GM23338 (cell line): ENCODE measurements around the gene MAST4. TPM values are rescaled to one million over a fixed set of nuclear protein-coding genes. Genes with fewer than 3 reads are reported as not detected.

Experiments
- ATAC-seq: fragments of 200-7000 bp; cut with Tn5 transposase; 3 replicates; pipeline ENCODE4 v1.9.1; 2020
- DNase-seq: peaks from one replicate; pipeline ENCODE4 v3.0.0-alpha.2; 2015; ENCODE audit warnings: low spot score
- H2AFZ ChIP-seq: fragments of 200-600 bp; sonication (generic); 2 replicates; pipeline ENCODE4 v1.8.0; 2016; ENCODE audit warnings: antibody characterized with exemption, mild to moderate bottlenecking, moderate library complexity
- H3F3A ChIP-seq: fragments of 200-600 bp; sonication (generic); replicated peaks from 2 replicates; pipeline ENCODE4 v1.8.0; 2017; ENCODE audit warnings: antibody characterized with exemption, mixed run types, low read depth
- H3K27ac ChIP-seq: fragments of 200-600 bp; sonication (generic); 2 replicates; pipeline ENCODE4 v1.6.1; 2016; ENCODE audit warnings: low read depth
- H3K27me3 ChIP-seq: fragments of 200-600 bp; sonication (generic); 2 replicates; pipeline ENCODE4 v1.8.0; 2016; ENCODE audit warnings: mild to moderate bottlenecking, mixed run types, moderate library complexity; ENCODE audit not compliant: insufficient read depth
- H3K36me3 ChIP-seq: fragments of 200-600 bp; sonication (generic); 2 replicates; pipeline ENCODE4 v1.8.0; 2016; ENCODE audit warnings: mild to moderate bottlenecking; ENCODE audit not compliant: insufficient read depth
- H3K4me1 ChIP-seq: fragments of 200-600 bp; sonication (generic); 2 replicates; pipeline ENCODE4 v1.8.0; 2016; ENCODE audit warnings: mild to moderate bottlenecking, moderate library complexity; ENCODE audit not compliant: insufficient read depth
- H3K4me2 ChIP-seq: fragments of 200-600 bp; sonication (generic); 2 replicates; pipeline ENCODE4 v1.7.1; 2017; ENCODE audit warnings: mixed run types
- H3K4me3 ChIP-seq: fragments of 200-600 bp; sonication (generic); 2 replicates; pipeline ENCODE4 v1.6.1; 2016; ENCODE audit warnings: mixed run types
- H3K79me2 ChIP-seq: fragments of 200-600 bp; sonication (generic); replicated peaks from 2 replicates; pipeline ENCODE4 v1.8.0; 2017; ENCODE audit warnings: mild to moderate bottlenecking; ENCODE audit not compliant: insufficient read depth
- H3K9me2 ChIP-seq: fragments of 200-600 bp; sonication (generic); 2 replicates; pipeline ENCODE4 v1.8.0; 2017; ENCODE audit not compliant: insufficient read depth
- H4K20me1 ChIP-seq: fragments of 200-600 bp; sonication (generic); replicated peaks from 2 replicates; pipeline ENCODE4 v1.8.0; 2017; ENCODE audit warnings: mild to moderate bottlenecking; ENCODE audit not compliant: insufficient read depth
- H3K27ac Mint-ChIP-seq: 2 replicates; pipeline ENCODE4 v1.8.0; 2020; ENCODE audit warnings: inconsistent platforms, mild to moderate bottlenecking, moderate library complexity, mixed read lengths
- H3K27me3 Mint-ChIP-seq: 3 replicates; pipeline ENCODE4 v1.8.0; 2022; ENCODE audit warnings: low read depth, mild to moderate bottlenecking, moderate library complexity, mixed read lengths, inconsistent platforms; ENCODE audit not compliant: insufficient read depth, poor library complexity
- H3K36me3 Mint-ChIP-seq: 3 replicates; pipeline ENCODE4 v1.8.0; 2021; ENCODE audit warnings: low read depth, mild to moderate bottlenecking, inconsistent platforms, moderate library complexity, mixed read lengths
- H3K4me1 Mint-ChIP-seq: 3 replicates; pipeline ENCODE4 v1.8.0; 2020; ENCODE audit warnings: mild to moderate bottlenecking, inconsistent platforms, mixed read lengths
- H3K4me3 Mint-ChIP-seq: 3 replicates; pipeline ENCODE4 v1.8.0; 2021; ENCODE audit warnings: moderate library complexity, mild to moderate bottlenecking, inconsistent platforms, mixed read lengths
- H3K9me3 Mint-ChIP-seq: 3 replicates; pipeline ENCODE4 v1.8.0; 2020; ENCODE audit warnings: moderate library complexity, mild to moderate bottlenecking, inconsistent platforms, mixed read lengths
- CREB1 ChIP-seq: fragments of 250-450 bp; sonication (Bioruptor Pico); IDR thresholded peaks from 2 replicates; pipeline ENCODE4 v1.5.0; 2020; ENCODE audit warnings: low read depth, mild to moderate bottlenecking, moderate library complexity
- ETS1 ChIP-seq: IDR thresholded peaks from 2 replicates; pipeline ENCODE4 v1.6.1; 2016; ENCODE audit warnings: antibody characterized with exemption
- EZH2 ChIP-seq: fragments of 200-600 bp; sonication (generic); IDR thresholded peaks from one replicate; pipeline ENCODE4 v1.8.0; 2017; ENCODE audit warnings: antibody characterized with exemption, mild to moderate bottlenecking, low read depth; ENCODE audit not compliant: unreplicated experiment
- JUNB ChIP-seq: IDR thresholded peaks from one replicate; pipeline ENCODE4 v1.6.1; 2016; ENCODE audit warnings: antibody characterized with exemption; ENCODE audit not compliant: unreplicated experiment
- REST ChIP-seq: IDR thresholded peaks from one replicate; pipeline ENCODE4 v1.6.1; 2018; ENCODE audit warnings: antibody characterized with exemption; ENCODE audit not compliant: unreplicated experiment
- STAT1 ChIP-seq: IDR thresholded peaks from one replicate; pipeline ENCODE4 v1.6.1; 2016; ENCODE audit warnings: antibody characterized with exemption; ENCODE audit not compliant: unreplicated experiment
- ZNF331 ChIP-seq: fragments of 250-450 bp; sonication (Bioruptor Pico); IDR thresholded peaks from 2 replicates; pipeline ENCODE4 v1.5.0; 2020; ENCODE audit warnings: low read depth, mild to moderate bottlenecking, moderate library complexity
- ZNF462 ChIP-seq: fragments of 250-450 bp; sonication (Bioruptor Pico); IDR thresholded peaks from 2 replicates; pipeline ENCODE4 v1.5.0; 2020; ENCODE audit warnings: mild to moderate bottlenecking, moderate library complexity
- polyA plus RNA-seq: library from polyadenylated mRNA; unstranded; fragments of >200 nt; fragmentation: Nextera tagmentation; extraction: Ambion mirVana; gene quantifications from 2 replicates; pipeline ENCODE4 v1.2.1, GENCODE V29; 2016
- total RNA-seq: library from RNA; depleted of rRNA; stranded (reverse); fragments of >200 nt; shearing (Covaris generic); gene quantifications from 2 replicates; pipeline ENCODE4 v1.2.3, GENCODE V29; 2014

The MAST4 gene
- total and polyA plus RNA-seq, 2 experiments from 2014 or later: 3.6 to 8.5 TPM

- no peaks in the 10 kb centered on the region for H3K36me3 Mint-ChIP-seq
- H3K79me2 ChIP-seq: no peaks in the 10 kb centered on the region
- H3K27me3 Mint-ChIP-seq: peaks cover 3% of the 10 kb centered on the region
- H3K27me3 ChIP-seq: no peaks in the 10 kb centered on the region
- H3K4me3 Mint-ChIP-seq: no peak overlapping the region
- no peaks in the 10 kb centered on the region for H3F3A ChIP-seq
- H3K4me2 ChIP-seq: no peak overlapping the region
- H4K20me1 ChIP-seq: no peaks in the 10 kb centered on the region
- ATAC-seq (no peak), DNase-seq (no peak)
- no peak overlapping the region for H3K4me3 ChIP-seq
- no peaks in the 10 kb centered on the region for H3K36me3 ChIP-seq
- H3K27ac Mint-ChIP-seq: no peak overlapping the region
- H3K9me3 Mint-ChIP-seq: no peaks in the 10 kb centered on the region
- no peak overlapping the region for H3K27ac ChIP-seq
- no peak overlapping the region for H2AFZ ChIP-seq
- TF ChIP-seq CREB1 (CRISPR knock-in tag) (no peak), REST (no peak), ETS1 (no peak), EZH2 (no peak), STAT1 (no peak), JUNB (no peak), ZNF462 (CRISPR knock-in tag) (no peak), ZNF331 (no peak)
- peaks cover 14% of the 10 kb centered on the region for H3K4me1 ChIP-seq
- H3K4me1 Mint-ChIP-seq: peaks cover 26% of the 10 kb centered on the region
- H3K9me2 ChIP-seq: peaks cover 11% of the 10 kb centered on the region
Observed at GRCh38 chr5:67063791-67064190, 467.6 kb downstream of the MAST4 start.
